SK-N-SH treated with all-trans-retinoic acid at 6 μM for 48 hours (cell line): ENCODE data around the gene NPAS3.

Experiments
- ATAC-seq: fragments of 200-7000 bp; cut with Tn5 transposase; 3 replicates; pipeline ENCODE4 v1.9.1; 2020; ENCODE audit warnings: mild to moderate bottlenecking, moderate library complexity
- ARNTL ChIP-seq: fragments of 450-650 bp; formaldehyde crosslinking; IDR thresholded peaks from 2 replicates; pipeline ENCODE4 v1.5.0; 2020; ENCODE audit warnings: low read depth, mild to moderate bottlenecking, moderate library complexity, borderline replicate concordance
- BACH2 ChIP-seq: fragments of 250-450 bp; sonication (Bioruptor Pico); IDR thresholded peaks from 2 replicates; pipeline ENCODE4 v1.9.0; 2021; ENCODE audit warnings: mild to moderate bottlenecking, borderline replicate concordance
- ESRRG ChIP-seq: fragments of 250-450 bp; sonication (Bioruptor Pico); IDR thresholded peaks from 2 replicates; pipeline ENCODE4 v1.6.1; 2021; ENCODE audit warnings: mild to moderate bottlenecking
- ISL1 ChIP-seq: fragments of 250-450 bp; sonication (Bioruptor Pico); IDR thresholded peaks from 2 replicates; pipeline ENCODE4 v2.1.2; 2022; ENCODE audit warnings: mild to moderate bottlenecking, moderate library complexity
- OSR1 ChIP-seq: fragments of 250-450 bp; sonication (Bioruptor Pico); IDR thresholded peaks from 2 replicates; pipeline ENCODE4 v1.8.0; 2022; ENCODE audit warnings: moderate library complexity, mild to moderate bottlenecking, inconsistent platforms
- PPARA ChIP-seq: fragments of 250-450 bp; sonication (Bioruptor Pico); IDR thresholded peaks from 2 replicates; pipeline ENCODE4 v1.5.0; 2020; ENCODE audit warnings: mild to moderate bottlenecking, borderline replicate concordance
- RARB ChIP-seq: fragments of 250-450 bp; sonication (Bioruptor Pico); IDR thresholded peaks from 2 replicates; pipeline ENCODE4 v1.8.0; 2021; ENCODE audit warnings: mild to moderate bottlenecking, moderate library complexity
- SNAI2 ChIP-seq: fragments of 250-450 bp; sonication (Bioruptor Pico); IDR thresholded peaks from 2 replicates; pipeline ENCODE4 v1.5.0; 2020; ENCODE audit warnings: mild to moderate bottlenecking, moderate library complexity
- TCF4 ChIP-seq: fragments of 250-450 bp; sonication (Bioruptor Pico); IDR thresholded peaks from 2 replicates; pipeline ENCODE4 v1.8.0; 2021; ENCODE audit warnings: mild to moderate bottlenecking, moderate library complexity, borderline replicate concordance
- TOX ChIP-seq: fragments of 250-450 bp; sonication (Bioruptor Pico); IDR thresholded peaks from 2 replicates; pipeline ENCODE4 v1.8.0; 2021; ENCODE audit warnings: mild to moderate bottlenecking, moderate library complexity, borderline replicate concordance
- ZC3H10 ChIP-seq: fragments of 250-450 bp; sonication (Bioruptor Pico); IDR thresholded peaks from 2 replicates; pipeline ENCODE4 v1.5.1; 2021; ENCODE audit warnings: mild to moderate bottlenecking, moderate library complexity
- ZFP3 ChIP-seq: fragments of 250-450 bp; sonication (Bioruptor Pico); IDR thresholded peaks from 2 replicates; pipeline ENCODE4 v1.5.0; 2020; ENCODE audit warnings: mild to moderate bottlenecking, moderate library complexity
- ZFP30 ChIP-seq: fragments of 450-650 bp; formaldehyde crosslinking; IDR thresholded peaks from 2 replicates; pipeline ENCODE4 v1.5.0; 2022; ENCODE audit warnings: mild to moderate bottlenecking, moderate library complexity
- ZNF565 ChIP-seq: fragments of 450-650 bp; formaldehyde crosslinking; conservative IDR thresholded peaks from 2 replicates; pipeline ENCODE4 v1.5.0; 2020; ENCODE audit warnings: low read depth, mild to moderate bottlenecking, moderate library complexity
- ZNF70 ChIP-seq: fragments of 450-650 bp; formaldehyde crosslinking; IDR thresholded peaks from 2 replicates; pipeline ENCODE4 v1.5.0; 2020; ENCODE audit warnings: mild to moderate bottlenecking, moderate library complexity
- ZNF8 ChIP-seq: fragments of 450-650 bp; formaldehyde crosslinking; IDR thresholded peaks from 2 replicates; pipeline ENCODE4 v1.5.0; 2020; ENCODE audit warnings: mild to moderate bottlenecking, moderate library complexity
- TF ChIP-seq, protein P1 (sequence below): fragments of 250-450 bp; sonication (Bioruptor Pico); IDR thresholded peaks from 2 replicates; pipeline ENCODE4 v1.8.0; 2021; ENCODE audit warnings: low read depth, mild to moderate bottlenecking, moderate library complexity, borderline replicate concordance
- TF ChIP-seq, protein P2 (sequence below): fragments of 250-450 bp; sonication (Bioruptor Pico); IDR thresholded peaks from 2 replicates; pipeline ENCODE4 v1.5.1; 2020; ENCODE audit warnings: low read depth, mild to moderate bottlenecking, moderate library complexity
- TF ChIP-seq, protein P3 (sequence below): fragments of 250-450 bp; sonication (Bioruptor Pico); IDR thresholded peaks from 2 replicates; pipeline ENCODE4 v1.8.0; 2020; ENCODE audit warnings: mild to moderate bottlenecking, moderate library complexity, borderline replicate concordance
- TF ChIP-seq, protein P4 (sequence below): fragments of 250-450 bp; sonication (Bioruptor Pico); IDR thresholded peaks from 2 replicates; pipeline ENCODE4 v1.5.0; 2020; ENCODE audit warnings: mild to moderate bottlenecking, moderate library complexity
- TF ChIP-seq, protein P5 (sequence below): fragments of 250-450 bp; sonication (Bioruptor Pico); IDR thresholded peaks from 2 replicates; pipeline ENCODE4 v1.5.1; 2021; ENCODE audit warnings: mild to moderate bottlenecking, moderate library complexity

The NPAS3 gene

DNA sequence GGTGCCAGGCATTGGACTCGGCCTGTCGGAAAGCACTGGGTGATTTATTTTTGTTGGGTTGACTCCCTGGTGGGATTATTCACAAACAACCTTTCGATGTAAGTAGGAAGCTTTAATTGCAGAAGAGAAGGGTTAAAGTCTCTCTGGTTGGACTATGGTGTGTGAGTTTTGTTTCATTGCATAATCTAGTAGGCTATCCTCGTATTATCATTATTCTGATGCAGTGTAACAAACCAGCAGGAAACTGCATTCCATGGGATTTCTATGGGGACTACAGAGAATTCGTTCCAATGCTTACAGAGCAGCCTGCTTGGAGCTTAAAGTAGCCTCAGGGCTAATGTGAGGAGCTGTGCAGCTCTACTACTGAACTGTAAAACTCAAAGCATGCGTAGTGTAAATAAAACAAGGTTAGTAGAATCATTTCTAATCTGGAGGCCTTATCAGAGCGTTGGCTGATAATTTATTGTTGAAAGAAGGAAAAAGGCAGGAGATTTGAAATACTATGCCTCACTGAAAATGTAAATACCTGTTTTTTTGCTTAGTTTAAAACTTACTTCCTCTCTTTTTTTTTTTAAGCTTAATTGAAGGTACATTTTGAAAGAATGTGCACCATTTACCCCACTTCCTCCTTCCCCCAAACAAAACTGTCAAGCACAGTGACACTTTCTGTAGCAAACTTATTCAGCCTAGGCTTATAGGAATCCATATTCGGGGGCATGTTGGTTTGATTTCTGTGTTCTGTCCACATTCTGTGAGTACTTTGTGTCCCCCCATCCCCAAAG, 226.7 kb downstream of the NPAS3 start:
- no peak for ATAC-seq
- TF ChIP-seq PPARA (no peak), ISL1 (no peak), ZNF565 (no peak), ARNTL (CRISPR knock-in tag) (no peak), TCF4 (CRISPR knock-in tag) (no peak), TOX (CRISPR knock-in tag) (no peak), OSR1 (CRISPR knock-in tag) (no peak), BACH2 (CRISPR knock-in tag) (no peak), ESRRG (CRISPR knock-in tag) (no peak), ZFP30 (CRISPR knock-in tag) (no peak), ZFP3 (CRISPR knock-in tag) (no peak)
- TF ChIP-seq, protein P1, sequence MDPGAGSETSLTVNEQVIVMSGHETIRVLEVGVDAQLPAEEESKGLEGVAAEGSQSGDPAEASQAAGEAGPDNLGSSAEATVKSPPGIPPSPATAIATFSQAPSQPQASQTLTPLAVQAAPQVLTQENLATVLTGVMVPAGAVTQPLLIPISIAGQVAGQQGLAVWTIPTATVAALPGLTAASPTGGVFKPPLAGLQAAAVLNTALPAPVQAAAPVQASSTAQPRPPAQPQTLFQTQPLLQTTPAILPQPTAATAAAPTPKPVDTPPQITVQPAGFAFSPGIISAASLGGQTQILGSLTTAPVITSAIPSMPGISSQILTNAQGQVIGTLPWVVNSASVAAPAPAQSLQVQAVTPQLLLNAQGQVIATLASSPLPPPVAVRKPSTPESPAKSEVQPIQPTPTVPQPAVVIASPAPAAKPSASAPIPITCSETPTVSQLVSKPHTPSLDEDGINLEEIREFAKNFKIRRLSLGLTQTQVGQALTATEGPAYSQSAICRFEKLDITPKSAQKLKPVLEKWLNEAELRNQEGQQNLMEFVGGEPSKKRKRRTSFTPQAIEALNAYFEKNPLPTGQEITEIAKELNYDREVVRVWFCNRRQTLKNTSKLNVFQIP (CRISPR knock-in tag) = no peak
- TF ChIP-seq, protein P2, sequence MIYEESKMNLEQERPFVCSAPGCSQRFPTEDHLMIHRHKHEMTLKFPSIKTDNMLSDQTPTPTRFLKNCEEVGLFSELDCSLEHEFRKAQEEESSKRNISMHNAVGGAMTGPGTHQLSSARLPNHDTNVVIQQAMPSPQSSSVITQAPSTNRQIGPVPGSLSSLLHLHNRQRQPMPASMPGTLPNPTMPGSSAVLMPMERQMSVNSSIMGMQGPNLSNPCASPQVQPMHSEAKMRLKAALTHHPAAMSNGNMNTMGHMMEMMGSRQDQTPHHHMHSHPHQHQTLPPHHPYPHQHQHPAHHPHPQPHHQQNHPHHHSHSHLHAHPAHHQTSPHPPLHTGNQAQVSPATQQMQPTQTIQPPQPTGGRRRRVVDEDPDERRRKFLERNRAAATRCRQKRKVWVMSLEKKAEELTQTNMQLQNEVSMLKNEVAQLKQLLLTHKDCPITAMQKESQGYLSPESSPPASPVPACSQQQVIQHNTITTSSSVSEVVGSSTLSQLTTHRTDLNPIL (CRISPR knock-in tag) = no peak
- TF ChIP-seq, protein P3, sequence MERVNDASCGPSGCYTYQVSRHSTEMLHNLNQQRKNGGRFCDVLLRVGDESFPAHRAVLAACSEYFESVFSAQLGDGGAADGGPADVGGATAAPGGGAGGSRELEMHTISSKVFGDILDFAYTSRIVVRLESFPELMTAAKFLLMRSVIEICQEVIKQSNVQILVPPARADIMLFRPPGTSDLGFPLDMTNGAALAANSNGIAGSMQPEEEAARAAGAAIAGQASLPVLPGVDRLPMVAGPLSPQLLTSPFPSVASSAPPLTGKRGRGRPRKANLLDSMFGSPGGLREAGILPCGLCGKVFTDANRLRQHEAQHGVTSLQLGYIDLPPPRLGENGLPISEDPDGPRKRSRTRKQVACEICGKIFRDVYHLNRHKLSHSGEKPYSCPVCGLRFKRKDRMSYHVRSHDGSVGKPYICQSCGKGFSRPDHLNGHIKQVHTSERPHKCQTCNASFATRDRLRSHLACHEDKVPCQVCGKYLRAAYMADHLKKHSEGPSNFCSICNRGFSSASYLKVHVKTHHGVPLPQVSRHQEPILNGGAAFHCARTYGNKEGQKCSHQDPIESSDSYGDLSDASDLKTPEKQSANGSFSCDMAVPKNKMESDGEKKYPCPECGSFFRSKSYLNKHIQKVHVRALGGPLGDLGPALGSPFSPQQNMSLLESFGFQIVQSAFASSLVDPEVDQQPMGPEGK (CRISPR knock-in tag) = no peak
- TF ChIP-seq, protein P4, sequence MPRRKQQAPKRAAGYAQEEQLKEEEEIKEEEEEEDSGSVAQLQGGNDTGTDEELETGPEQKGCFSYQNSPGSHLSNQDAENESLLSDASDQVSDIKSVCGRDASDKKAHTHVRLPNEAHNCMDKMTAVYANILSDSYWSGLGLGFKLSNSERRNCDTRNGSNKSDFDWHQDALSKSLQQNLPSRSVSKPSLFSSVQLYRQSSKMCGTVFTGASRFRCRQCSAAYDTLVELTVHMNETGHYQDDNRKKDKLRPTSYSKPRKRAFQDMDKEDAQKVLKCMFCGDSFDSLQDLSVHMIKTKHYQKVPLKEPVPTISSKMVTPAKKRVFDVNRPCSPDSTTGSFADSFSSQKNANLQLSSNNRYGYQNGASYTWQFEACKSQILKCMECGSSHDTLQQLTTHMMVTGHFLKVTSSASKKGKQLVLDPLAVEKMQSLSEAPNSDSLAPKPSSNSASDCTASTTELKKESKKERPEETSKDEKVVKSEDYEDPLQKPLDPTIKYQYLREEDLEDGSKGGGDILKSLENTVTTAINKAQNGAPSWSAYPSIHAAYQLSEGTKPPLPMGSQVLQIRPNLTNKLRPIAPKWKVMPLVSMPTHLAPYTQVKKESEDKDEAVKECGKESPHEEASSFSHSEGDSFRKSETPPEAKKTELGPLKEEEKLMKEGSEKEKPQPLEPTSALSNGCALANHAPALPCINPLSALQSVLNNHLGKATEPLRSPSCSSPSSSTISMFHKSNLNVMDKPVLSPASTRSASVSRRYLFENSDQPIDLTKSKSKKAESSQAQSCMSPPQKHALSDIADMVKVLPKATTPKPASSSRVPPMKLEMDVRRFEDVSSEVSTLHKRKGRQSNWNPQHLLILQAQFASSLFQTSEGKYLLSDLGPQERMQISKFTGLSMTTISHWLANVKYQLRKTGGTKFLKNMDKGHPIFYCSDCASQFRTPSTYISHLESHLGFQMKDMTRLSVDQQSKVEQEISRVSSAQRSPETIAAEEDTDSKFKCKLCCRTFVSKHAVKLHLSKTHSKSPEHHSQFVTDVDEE (CRISPR knock-in tag) = no peak
- TF ChIP-seq, protein P5, sequence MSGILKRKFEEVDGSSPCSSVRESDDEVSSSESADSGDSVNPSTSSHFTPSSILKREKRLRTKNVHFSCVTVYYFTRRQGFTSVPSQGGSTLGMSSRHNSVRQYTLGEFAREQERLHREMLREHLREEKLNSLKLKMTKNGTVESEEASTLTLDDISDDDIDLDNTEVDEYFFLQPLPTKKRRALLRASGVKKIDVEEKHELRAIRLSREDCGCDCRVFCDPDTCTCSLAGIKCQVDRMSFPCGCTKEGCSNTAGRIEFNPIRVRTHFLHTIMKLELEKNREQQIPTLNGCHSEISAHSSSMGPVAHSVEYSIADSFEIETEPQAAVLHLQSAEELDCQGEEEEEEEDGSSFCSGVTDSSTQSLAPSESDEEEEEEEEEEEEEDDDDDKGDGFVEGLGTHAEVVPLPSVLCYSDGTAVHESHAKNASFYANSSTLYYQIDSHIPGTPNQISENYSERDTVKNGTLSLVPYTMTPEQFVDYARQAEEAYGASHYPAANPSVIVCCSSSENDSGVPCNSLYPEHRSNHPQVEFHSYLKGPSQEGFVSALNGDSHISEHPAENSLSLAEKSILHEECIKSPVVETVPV (CRISPR knock-in tag) = no peak
- TF ChIP-seq, all 23 proteins: peak for 0

DNA sequence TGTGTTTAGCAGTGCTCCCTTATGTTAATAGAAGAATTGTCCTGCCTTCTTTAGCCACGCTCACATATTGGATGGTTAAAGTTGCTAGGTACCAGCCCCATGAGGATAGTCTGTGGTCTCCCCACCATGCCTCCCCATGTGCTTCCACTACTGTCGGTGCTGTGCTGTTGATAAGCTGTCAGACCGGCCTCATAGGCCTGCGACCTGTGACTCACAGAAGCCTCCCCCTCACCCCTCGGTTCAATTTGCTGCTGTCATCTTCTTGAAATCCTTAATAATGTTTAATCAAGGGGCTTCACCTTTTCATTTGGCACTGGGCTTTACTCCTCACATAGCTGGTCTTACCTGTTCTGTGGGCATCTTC, 227.2 kb downstream of the NPAS3 start:
- TF ChIP-seq TOX (CRISPR knock-in tag) = no peak
- no peak for ATAC-seq

DNA sequence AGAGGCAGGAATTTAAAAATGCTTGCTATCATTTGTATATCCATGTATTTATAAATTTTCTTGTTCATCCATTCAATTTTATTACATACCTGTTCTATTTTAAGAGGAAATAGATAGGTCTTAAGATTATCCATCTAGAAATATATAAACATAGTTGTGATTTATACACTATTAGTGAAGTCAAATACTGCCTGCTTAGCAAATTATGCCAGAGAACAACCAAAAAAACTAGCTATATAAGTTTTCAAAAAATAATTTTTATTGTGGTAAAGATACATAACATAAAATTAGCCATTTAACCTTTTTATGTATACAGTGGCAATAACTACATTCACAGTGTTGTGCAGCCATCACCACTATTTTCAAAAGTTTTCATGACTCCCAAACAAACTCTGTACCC, 237.3 kb downstream of the NPAS3 start:
- no peak for ATAC-seq
- no peak for TF ChIP-seq ZC3H10 (CRISPR knock-in tag)
- TF ChIP-seq SNAI2 = no peak
- TF ChIP-seq RARB (CRISPR knock-in tag) = no peak
- no peak for TF ChIP-seq ZNF70 (CRISPR knock-in tag)
- TF ChIP-seq ZNF8 (CRISPR knock-in tag) = no peak
- no peak for TF ChIP-seq ZFP3 (CRISPR knock-in tag)
- TF ChIP-seq, protein P1 (CRISPR knock-in tag) = no peak
- no peak for TF ChIP-seq ESRRG (CRISPR knock-in tag)
- TF ChIP-seq ISL1 = no peak
- TF ChIP-seq TCF4 (CRISPR knock-in tag) = no peak
- TF ChIP-seq, protein P5 (CRISPR knock-in tag) = no peak
- TF ChIP-seq, protein P2 (CRISPR knock-in tag) = no peak
- no peak for TF ChIP-seq OSR1 (CRISPR knock-in tag)
- no peak for TF ChIP-seq ZNF565
